CD4-positive, CD25-positive, alpha-beta regulatory T cell (primary cell): Measurements from ENCODE around the gene KBTBD13. TPM values are rescaled to one million over a fixed set of nuclear protein-coding genes. Genes with fewer than 3 reads are reported as not detected.
"Not testable (repeated sequence)": the region's sequence is repeated elsewhere in the genome, so short reads cannot be mapped to it uniquely, and the experiment has no call there.

Experiments
- ATAC-seq, 2 donors: fragments of 150-1000 bp; cut with Tn5 transposase; one replicate each; pipeline ENCODE4 v1.10.0; 2021; ENCODE audit warnings: low read depth in 2 of 2, moderate number of reproducible peaks in 2 of 2, moderate library complexity in 1 of 2
- DNase-seq, 3 donors: peaks; one replicate each; pipeline versions ENCODE4 v3.0.0 to v3.0.0-alpha.2; 2012 to 2022; ENCODE audit warnings: mixed read lengths in 1 of 3
- H3K27ac ChIP-seq: one replicate; pipeline ENCODE4 v1.7.0; 2013; ENCODE audit warnings: mild to moderate bottlenecking, low read length; ENCODE audit not compliant: insufficient read depth, poor library complexity, severe bottlenecking
- H3K27me3 ChIP-seq: one replicate; pipeline ENCODE4 v1.7.0; 2013; ENCODE audit warnings: low read length; ENCODE audit not compliant: control insufficient read depth, insufficient read depth
- H3K36me3 ChIP-seq: one replicate; pipeline ENCODE4 v1.7.0; 2013; ENCODE audit warnings: mild to moderate bottlenecking, low read length, moderate library complexity; ENCODE audit not compliant: control insufficient read depth, insufficient read depth
- H3K4me1 ChIP-seq: 2 replicates; pipeline ENCODE4 v1.7.0; 2013; ENCODE audit warnings: mild to moderate bottlenecking, low read length; ENCODE audit not compliant: insufficient read depth, control insufficient read depth, poor library complexity, severe bottlenecking
- H3K4me3 ChIP-seq: one replicate; pipeline ENCODE4 v1.7.0; 2013; ENCODE audit warnings: low read depth, mild to moderate bottlenecking, low read length, moderate library complexity
- H3K9me3 ChIP-seq, 2 experiments: 1 replicate in 1 of 2; 2 replicates in 1 of 2; pipeline ENCODE4 v1.7.0; 2013; ENCODE audit warnings: low read length in 2 of 2, mild to moderate bottlenecking in 1 of 2, moderate library complexity in 1 of 2; ENCODE audit not compliant: control insufficient read depth in 2 of 2
- H3K27ac Mint-ChIP-seq, 3 donors: one replicate each; pipeline ENCODE4 v1.8.0; 2020 to 2022; ENCODE audit warnings: mild to moderate bottlenecking in 3 of 3, mixed read lengths in 3 of 3, moderate library complexity in 2 of 3
- H3K27me3 Mint-ChIP-seq: one replicate; pipeline ENCODE4 v1.8.0; 2022; ENCODE audit warnings: mild to moderate bottlenecking, mixed read lengths
- H3K36me3 Mint-ChIP-seq: one replicate; pipeline ENCODE4 v1.8.0; 2020; ENCODE audit warnings: mixed read lengths
- H3K4me1 Mint-ChIP-seq, 4 donors: one replicate each; pipeline ENCODE4 v1.8.0; 2020 to 2022; ENCODE audit warnings: mixed read lengths in 4 of 4, mild to moderate bottlenecking in 1 of 4
- H3K4me3 Mint-ChIP-seq, 4 donors: one replicate each; pipeline ENCODE4 v1.8.0; 2020 to 2022; ENCODE audit warnings: mild to moderate bottlenecking in 4 of 4, mixed read lengths in 4 of 4, moderate library complexity in 3 of 4
- H3K9me3 Mint-ChIP-seq, 7 donors: one replicate each; pipeline ENCODE4 v1.8.0; 2020 to 2022; ENCODE audit warnings: mixed read lengths in 7 of 7, mild to moderate bottlenecking in 3 of 7, moderate library complexity in 2 of 7
- polyA plus RNA-seq, 4 donors: library from polyadenylated mRNA; unstranded; fragments of 300-500 nt; fragmentation: Illumina TruSeq; gene quantifications; one replicate each; pipeline ENCODE4 v1.2.3, GENCODE V29; 2021
- total RNA-seq: library from RNA; stranded (reverse); gene quantifications from one replicate; pipeline ENCODE4 v1.2.3, GENCODE V29; 2022

The KBTBD13 gene
- total and polyA plus RNA-seq, 5 donors from 2014 or later = not detected

GRCh38 chr15:65087873-65088642 is 11.5 kb downstream of the KBTBD13 start:
- no peak overlapping the region for H3K27ac Mint-ChIP-seq
- no peak for ATAC-seq
- peaks cover 0 to 4% (median 0%) of the 10 kb centered on the region in 4 donors for H3K4me1 Mint-ChIP-seq

GRCh38 chr15:65088643-65089021 is 12.1 kb downstream of the KBTBD13 start:
- ATAC-seq = no peak
- no peaks in the 10 kb centered on the region for H3K4me1 ChIP-seq
- peaks cover 0 to 4% (median 0%) of the 10 kb centered on the region in 4 donors for H3K4me1 Mint-ChIP-seq
- H3K36me3 Mint-ChIP-seq = no peaks in the 10 kb centered on the region
- DNase-seq = no peak
- H3K4me3 ChIP-seq = no peak overlapping the region
- peaks cover 6% of the 10 kb centered on the region for H3K27me3 Mint-ChIP-seq
- H3K9me3 ChIP-seq = no peaks in the 10 kb centered on the region
- no peak overlapping the region for H3K27ac ChIP-seq
- H3K9me3 Mint-ChIP-seq = no peaks in the 10 kb centered on the region
- no peak overlapping the region for H3K4me3 Mint-ChIP-seq
- H3K27me3 ChIP-seq = peaks cover 2% of the 10 kb centered on the region
- no peak overlapping the region for H3K27ac Mint-ChIP-seq
- H3K36me3 ChIP-seq = no peaks in the 10 kb centered on the region

More at GRCh38 chr15:65087873-65088642, 11.5 kb downstream of the KBTBD13 start:
- no peaks in the 10 kb centered on the region for H3K36me3 Mint-ChIP-seq
- H3K9me3 Mint-ChIP-seq = no peaks in the 10 kb centered on the region
- DNase-seq = no peak
- Histone ChIP-seq H3K36me3 (no peaks in the 10 kb centered on the region), H3K27me3 (peaks cover 4% of the 10 kb centered on the region), H3K9me3 (no peaks in the 10 kb centered on the region), H3K27ac (no peak overlapping the region), H3K4me1 (no peaks in the 10 kb centered on the region), H3K4me3 (no peak overlapping the region)
- no peak overlapping the region for H3K4me3 Mint-ChIP-seq
- H3K27me3 Mint-ChIP-seq = peaks cover 6% of the 10 kb centered on the region

- no peaks in the 10 kb centered on the region for H3K9me3 Mint-ChIP-seq
- no peak overlapping the region for H3K27ac Mint-ChIP-seq
- Histone ChIP-seq H3K27me3 (no peaks in the 10 kb centered on the region), H3K9me3 (no peaks in the 10 kb centered on the region), H3K36me3 (no peaks in the 10 kb centered on the region), H3K4me1 (no peaks in the 10 kb centered on the region), H3K27ac (no peak overlapping the region), H3K4me3 (no peak overlapping the region)
- H3K4me3 Mint-ChIP-seq = no peak overlapping the region
- no peak for ATAC-seq
- peaks cover 6% of the 10 kb centered on the region for H3K27me3 Mint-ChIP-seq
- no peak for DNase-seq
- peaks cover 0 to 4% (median 0%) of the 10 kb centered on the region in 4 donors for H3K4me1 Mint-ChIP-seq
- no peaks in the 10 kb centered on the region for H3K36me3 Mint-ChIP-seq
Observed at GRCh38 chr15:65089206-65089824, 12.8 kb downstream of the KBTBD13 start.

- H3K27me3 ChIP-seq = no peaks in the 10 kb centered on the region
- no peaks in the 10 kb centered on the region for H3K9me3 ChIP-seq
- H3K4me3 ChIP-seq = no peak overlapping the region
- Mint-ChIP-seq H3K36me3 (peaks cover 3% of the 10 kb centered on the region), H3K27me3 (no peaks in the 10 kb centered on the region), H3K4me3 (no peak overlapping the region), H3K9me3 (no peaks in the 10 kb centered on the region), H3K4me1 (peaks cover 0 to 4% (median 0%) of the 10 kb centered on the region in 4 donors), H3K27ac (no peak overlapping the region)
- H3K36me3 ChIP-seq = no peaks in the 10 kb centered on the region
- H3K27ac ChIP-seq = no peak overlapping the region
- DNase-seq (no peak), ATAC-seq (no peak)
- H3K4me1 ChIP-seq = no peaks in the 10 kb centered on the region
Observed at GRCh38 chr15:65091946-65092770, 15.6 kb downstream of the KBTBD13 start.

GRCh38 chr15:65092911-65093792 is 16.6 kb downstream of the KBTBD13 start:
- peaks cover 11% of the 10 kb centered on the region for H3K36me3 Mint-ChIP-seq
- H3K27ac Mint-ChIP-seq = no peak overlapping the region

GRCh38 chr15:65093793-65094170 is 17.2 kb downstream of the KBTBD13 start:
- not testable (repeated sequence) for H3K27ac Mint-ChIP-seq, H3K4me3 ChIP-seq, H3K9me3 ChIP-seq, H3K27me3 Mint-ChIP-seq, ATAC-seq, H3K27ac ChIP-seq, H3K9me3 Mint-ChIP-seq, DNase-seq, H3K27me3 ChIP-seq, H3K4me1 Mint-ChIP-seq, H3K4me1 ChIP-seq
- H3K4me3 Mint-ChIP-seq = peak overlapping the region in 1 of 4 donors; percentile 58
- H3K36me3 Mint-ChIP-seq = peaks cover 17% of the 10 kb centered on the region
- H3K36me3 ChIP-seq = peaks cover 14% of the 10 kb centered on the region

More at GRCh38 chr15:65092911-65093792, 16.6 kb downstream of the KBTBD13 start:
- no peaks in the 10 kb centered on the region for H3K27me3 Mint-ChIP-seq
- Histone ChIP-seq H3K9me3 (no peaks in the 10 kb centered on the region), H3K27me3 (no peaks in the 10 kb centered on the region), H3K4me1 (no peaks in the 10 kb centered on the region), H3K4me3 (no peak overlapping the region), H3K27ac (no peak overlapping the region), H3K36me3 (peaks cover 7% of the 10 kb centered on the region)
- H3K9me3 Mint-ChIP-seq = no peaks in the 10 kb centered on the region
- DNase-seq (no peak), ATAC-seq (no peak)
- no peaks in the 10 kb centered on the region for H3K4me1 Mint-ChIP-seq
- H3K4me3 Mint-ChIP-seq = peak overlapping the region in 1 of 4 donors; percentile 58
